VCaP (cell line): ENCODE measurements around the gene DHRSX.

Experiments
- H3K27ac ChIP-seq: fragments of 450-650 bp; 2 replicates; pipeline ENCODE4 v1.5.1; 2017
- CTCF ChIP-seq: fragments of 450-650 bp; conservative IDR thresholded peaks from 2 replicates; pipeline ENCODE4 v1.5.1; 2017; ENCODE audit warnings: mild to moderate bottlenecking, moderate library complexity

DHRSX gene

GRCh38 chrX:2434270-2435163 lies 66.3 kb downstream of the DHRSX start:
- TF ChIP-seq CTCF = no peak
- no peak overlapping the region for H3K27ac ChIP-seq

- TF ChIP-seq CTCF = no peak
- H3K27ac ChIP-seq = no peak overlapping the region
Observed at GRCh38 chrX:2432298-2432863, 68.4 kb downstream of the DHRSX start.

GRCh38 chrX:2430265-2430825 lies 70.4 kb downstream of the DHRSX start:
- H3K27ac ChIP-seq = no peak overlapping the region
- no peak for TF ChIP-seq CTCF

GRCh38 chrX:2427737-2428136 lies 73.0 kb downstream of the DHRSX start:
- no peak for TF ChIP-seq CTCF
- no peak overlapping the region for H3K27ac ChIP-seq

- no peak overlapping the region for H3K27ac ChIP-seq
- no peak for TF ChIP-seq CTCF
Observed at GRCh38 chrX:2427147-2427546, 73.6 kb downstream of the DHRSX start.

- TF ChIP-seq CTCF = no peak
- no peak overlapping the region for H3K27ac ChIP-seq
Observed at GRCh38 chrX:2426289-2426882, 74.4 kb downstream of the DHRSX start.
